Activated CD8-positive, alpha-beta memory T cell treated with anti-CD3 and anti-CD28 coated beads, Interleukin-2, amount 10 ng/mL, durations not matched to agents 7 days and 5 days (primary cell): ENCODE measurements around the gene EPHA7. TPM values are rescaled to one million over a fixed set of nuclear protein-coding genes. Genes with fewer than 3 reads are reported as not detected.

Experiments used
- ATAC-seq: fragments of 150-1000 bp; cut with Tn5 transposase; one replicate; pipeline ENCODE4 v1.10.0; 2021; ENCODE audit warnings: moderate library complexity
- CTCF ChIA-PET: fragments of 350-600 bp; sonication (Branson Sonifier 250); formaldehyde crosslinking; loops from one replicate; lab custom pipeline; 2021; ENCODE audit warnings: antibody characterized with exemption; lab: Charles Lee
- DNase-seq: peaks from one replicate; pipeline ENCODE4 v3.0.0-alpha.2; 2020
- H3K27ac Mint-ChIP-seq: one replicate; pipeline ENCODE4 v1.8.0; 2021; ENCODE audit warnings: mild to moderate bottlenecking, mixed read lengths
- H3K27me3 Mint-ChIP-seq: one replicate; pipeline ENCODE4 v1.8.0; 2021; ENCODE audit warnings: mixed read lengths
- H3K36me3 Mint-ChIP-seq: one replicate; pipeline ENCODE4 v1.8.0; 2021; ENCODE audit warnings: mild to moderate bottlenecking, mixed read lengths
- H3K4me1 Mint-ChIP-seq: one replicate; pipeline ENCODE4 v1.8.0; 2021; ENCODE audit warnings: mixed read lengths
- H3K4me3 Mint-ChIP-seq: one replicate; pipeline ENCODE4 v1.8.0; 2021; ENCODE audit warnings: mild to moderate bottlenecking, moderate library complexity, mixed read lengths
- H3K9me3 Mint-ChIP-seq: one replicate; pipeline ENCODE4 v1.8.0; 2022; ENCODE audit warnings: low read depth, mixed read lengths
- total RNA-seq, 2 experiments: library from RNA; stranded (reverse); gene quantifications; one replicate each; pipeline ENCODE4 v1.2.3, GENCODE V29; 2021

Gene EPHA7
- total RNA-seq, 2 experiments from 2014 or later: not detected

DNA sequence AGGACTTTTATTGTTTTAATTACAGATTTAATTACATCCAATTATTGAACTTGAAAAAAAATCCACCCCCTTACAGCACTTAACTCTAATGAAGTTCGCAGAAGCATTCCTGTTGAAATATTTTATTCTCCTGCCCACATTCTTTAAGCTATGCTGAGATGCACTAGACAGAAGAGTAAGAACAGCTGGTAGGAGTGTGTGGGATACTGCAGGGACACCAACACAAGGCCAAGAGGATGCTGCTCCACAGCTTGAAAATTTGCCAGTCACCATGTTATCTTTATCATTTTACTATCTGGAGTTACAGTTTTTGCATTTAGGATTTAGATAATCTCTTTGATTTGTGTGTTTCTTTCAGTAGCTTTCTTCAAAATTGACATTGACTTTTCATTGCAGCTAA, 180.7 kb downstream of the EPHA7 start:
- no peak overlapping the region for H3K4me3 Mint-ChIP-seq
- no peaks in the 10 kb centered on the region for H3K36me3 Mint-ChIP-seq
- no peak overlapping the region for H3K27ac Mint-ChIP-seq
- CTCF ChIA-PET: no interaction called here
- ATAC-seq (no peak), DNase-seq (no peak)
- H3K4me1 Mint-ChIP-seq: no peaks in the 10 kb centered on the region
- H3K27me3 Mint-ChIP-seq: no peaks in the 10 kb centered on the region
- peaks cover 4% of the 10 kb centered on the region for H3K9me3 Mint-ChIP-seq

DNA sequence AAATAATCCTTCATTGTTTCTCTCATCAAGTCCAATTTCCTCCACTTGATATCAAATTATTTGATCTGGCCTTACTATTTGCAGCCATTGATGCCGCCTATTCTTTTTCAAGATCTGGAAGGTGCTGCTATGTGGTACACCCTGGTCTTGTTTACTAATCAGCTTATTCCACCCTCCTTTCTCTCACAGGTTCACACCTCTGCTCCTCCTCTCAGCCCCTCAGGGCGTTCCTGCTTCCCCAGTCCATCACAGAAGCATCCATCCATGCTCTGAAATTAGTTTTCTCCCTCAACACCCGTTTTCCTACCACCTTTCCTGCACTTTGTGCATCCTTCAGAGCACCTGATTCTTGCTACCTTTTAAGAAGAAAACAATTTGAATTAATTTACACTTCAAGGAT, 183.6 kb downstream of the EPHA7 start:
- Mint-ChIP-seq H3K27ac (no peak overlapping the region), H3K9me3 (peaks cover 4% of the 10 kb centered on the region), H3K4me1 (no peaks in the 10 kb centered on the region), H3K27me3 (no peaks in the 10 kb centered on the region), H3K4me3 (no peak overlapping the region), H3K36me3 (no peaks in the 10 kb centered on the region)
- CTCF ChIA-PET: no interaction called here
- ATAC-seq (no peak), DNase-seq (no peak)

DNA sequence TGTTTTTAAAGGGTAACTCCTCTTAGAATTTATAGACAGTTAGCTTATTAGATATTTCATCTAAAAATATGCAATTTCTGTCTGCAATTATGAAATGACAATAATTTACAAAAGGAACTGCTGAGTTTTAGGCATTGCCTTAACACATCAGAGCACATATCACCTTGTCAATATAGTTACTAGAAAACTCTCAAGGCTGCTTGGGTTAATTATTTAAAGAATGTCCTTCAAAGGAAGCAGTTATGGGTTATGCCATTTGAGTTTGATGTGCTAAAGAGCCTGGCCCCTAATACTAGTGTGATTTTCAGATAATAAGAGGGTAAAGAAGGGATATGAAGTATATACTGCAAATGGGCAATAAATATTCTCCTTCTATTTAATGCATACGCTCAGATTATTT, 192.5 kb downstream of the EPHA7 start:
- ATAC-seq (no peak), DNase-seq (no peak)
- no peaks in the 10 kb centered on the region for H3K27me3 Mint-ChIP-seq
- H3K4me3 Mint-ChIP-seq: no peak overlapping the region
- H3K9me3 Mint-ChIP-seq: no peaks in the 10 kb centered on the region
- CTCF ChIA-PET: no interaction called here
- H3K4me1 Mint-ChIP-seq: no peaks in the 10 kb centered on the region
- no peak overlapping the region for H3K27ac Mint-ChIP-seq
- no peaks in the 10 kb centered on the region for H3K36me3 Mint-ChIP-seq

DNA sequence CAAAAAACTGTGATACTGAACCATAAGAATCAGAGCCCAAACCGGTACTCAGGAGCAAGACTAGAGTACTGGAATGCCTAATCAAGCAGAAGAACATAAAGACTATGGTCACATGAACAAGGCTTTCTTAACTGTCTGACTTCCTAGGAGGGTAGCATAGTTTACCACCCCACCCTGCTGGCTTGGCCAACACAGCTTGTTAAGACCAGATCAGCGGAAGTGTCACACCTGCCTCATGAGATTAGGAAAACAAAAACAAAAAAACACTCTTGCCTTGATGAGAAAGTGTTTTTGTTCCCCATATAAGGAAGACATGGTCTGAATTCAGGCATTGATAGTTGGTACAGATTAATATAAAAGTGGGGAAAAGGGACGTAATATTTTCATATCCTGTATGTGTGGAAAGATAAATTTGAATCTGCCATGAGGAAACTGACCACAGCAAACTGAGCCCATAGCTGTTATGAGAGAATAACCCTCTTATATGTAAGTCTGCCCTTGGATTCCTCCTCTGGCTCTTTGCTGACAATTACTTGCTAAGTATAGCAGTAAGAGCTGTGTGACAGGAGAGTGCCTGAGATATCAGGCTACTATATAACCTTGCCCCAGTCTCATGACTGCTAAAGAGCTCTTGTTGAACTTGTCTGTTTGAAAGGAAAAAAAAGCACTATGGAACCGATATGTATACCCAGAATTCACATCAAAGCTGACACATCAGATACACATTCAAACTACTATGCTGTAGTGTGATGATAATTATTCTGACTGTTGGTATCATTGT, 197.1 kb downstream of the EPHA7 start:
- ATAC-seq: no peak
- CTCF ChIA-PET: no interaction called here
- H3K27me3 Mint-ChIP-seq: no peaks in the 10 kb centered on the region
- H3K27ac Mint-ChIP-seq: no peak overlapping the region
- peaks cover 3% of the 10 kb centered on the region for H3K9me3 Mint-ChIP-seq
- no peaks in the 10 kb centered on the region for H3K36me3 Mint-ChIP-seq
- H3K4me1 Mint-ChIP-seq: no peaks in the 10 kb centered on the region
- no peak for DNase-seq
- H3K4me3 Mint-ChIP-seq: no peak overlapping the region

DNA sequence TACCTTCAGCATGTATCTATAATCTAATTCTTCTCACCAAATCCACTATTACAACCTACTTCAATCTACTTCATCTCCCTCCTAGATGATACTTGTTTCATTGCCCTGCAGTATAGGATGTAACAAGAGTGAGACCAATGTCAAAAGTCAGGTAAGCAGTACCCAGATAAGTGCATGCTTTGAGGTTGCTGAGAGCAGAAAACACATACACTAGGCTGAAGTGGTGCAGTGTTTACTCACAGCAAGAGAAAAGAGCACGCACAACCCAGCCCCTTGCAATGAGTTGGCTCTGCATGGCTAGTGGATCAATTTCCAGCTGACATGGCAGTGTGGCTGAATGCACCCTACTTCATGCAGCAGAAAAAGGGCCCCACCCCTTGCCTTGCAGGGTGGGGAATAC, 199.9 kb downstream of the EPHA7 start:
- CTCF ChIA-PET: no interaction called here
- Mint-ChIP-seq H3K4me1 (no peaks in the 10 kb centered on the region), H3K9me3 (peaks cover 9% of the 10 kb centered on the region), H3K4me3 (no peak overlapping the region), H3K36me3 (no peaks in the 10 kb centered on the region), H3K27ac (no peak overlapping the region), H3K27me3 (no peaks in the 10 kb centered on the region)
- ATAC-seq (no peak), DNase-seq (no peak)

DNA sequence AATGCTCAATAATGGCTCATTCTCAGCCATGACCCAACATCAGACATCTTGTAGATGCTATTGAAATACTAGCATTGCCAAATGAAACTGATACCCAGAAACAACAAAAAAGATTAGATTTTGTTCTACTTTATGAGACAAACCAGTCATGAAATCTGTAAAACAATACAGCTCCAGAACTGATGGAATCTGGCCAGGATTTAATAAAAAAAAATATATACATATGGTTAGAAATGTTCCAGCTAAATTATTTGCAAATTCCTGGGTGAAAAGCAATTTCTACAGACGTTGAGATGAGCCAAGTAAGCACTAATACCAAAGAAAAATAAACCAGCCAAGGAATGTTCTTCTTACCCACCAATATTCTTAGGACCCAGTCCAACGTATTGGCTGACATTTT, 201.3 kb downstream of the EPHA7 start:
- H3K4me1 Mint-ChIP-seq: no peaks in the 10 kb centered on the region
- H3K27me3 Mint-ChIP-seq: no peaks in the 10 kb centered on the region
- no peak overlapping the region for H3K4me3 Mint-ChIP-seq
- no peaks in the 10 kb centered on the region for H3K36me3 Mint-ChIP-seq
- H3K27ac Mint-ChIP-seq: no peak overlapping the region
- DNase-seq: no peak
- peaks cover 10% of the 10 kb centered on the region for H3K9me3 Mint-ChIP-seq
- CTCF ChIA-PET: no interaction called here
- no peak for ATAC-seq

DNA sequence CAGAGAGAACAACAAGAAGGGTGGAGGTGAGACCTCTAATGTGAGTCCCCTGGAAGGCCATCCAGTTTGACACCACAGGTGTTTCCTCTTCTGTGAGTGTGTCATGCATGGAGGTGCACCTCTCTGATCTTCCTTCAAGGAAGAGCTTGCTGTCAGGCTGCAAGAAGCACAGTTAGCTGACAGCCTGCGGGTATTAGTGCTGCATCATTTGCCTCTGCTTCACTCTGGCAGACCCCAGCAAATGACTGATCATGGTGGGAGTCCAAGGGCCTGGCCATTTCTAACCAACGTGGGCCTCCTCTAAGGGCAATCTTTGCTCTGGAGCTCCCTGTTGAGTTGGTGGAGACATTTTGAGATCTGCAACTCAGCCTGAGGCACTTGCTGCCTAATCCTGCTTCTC, 206.3 kb downstream of the EPHA7 start:
- CTCF ChIA-PET: no interaction called here
- no peak overlapping the region for H3K27ac Mint-ChIP-seq
- no peak for ATAC-seq

DNA sequence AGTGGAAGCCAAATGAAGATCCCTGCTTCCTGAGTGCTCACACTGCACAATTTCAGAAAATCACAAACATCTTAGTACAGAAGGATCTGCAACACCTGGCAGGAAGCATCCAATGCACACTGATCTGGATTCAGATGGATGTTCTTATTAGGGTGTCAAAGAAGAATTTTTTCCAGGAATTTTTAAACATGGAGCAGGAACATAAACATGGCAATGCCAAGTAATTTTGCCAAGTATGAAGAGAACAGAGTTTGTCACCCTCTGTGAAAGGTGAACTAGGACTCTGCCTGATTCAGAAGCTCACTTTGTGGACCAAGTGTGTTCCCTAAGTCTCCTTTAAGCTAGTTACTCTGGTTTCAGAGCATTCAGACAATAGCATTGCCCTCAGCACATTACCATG, 208.5 kb downstream of the EPHA7 start:
- H3K27ac Mint-ChIP-seq: no peak overlapping the region
- H3K4me1 Mint-ChIP-seq: no peaks in the 10 kb centered on the region
- H3K9me3 Mint-ChIP-seq: peaks cover 12% of the 10 kb centered on the region
- CTCF ChIA-PET: no interaction called here
- ATAC-seq: no peak
- no peak overlapping the region for H3K4me3 Mint-ChIP-seq
- no peak for DNase-seq
- no peaks in the 10 kb centered on the region for H3K27me3 Mint-ChIP-seq
- no peaks in the 10 kb centered on the region for H3K36me3 Mint-ChIP-seq

More for the DNA sequence above, 206.3 kb downstream of the EPHA7 start:
- DNase-seq: no peak
- no peaks in the 10 kb centered on the region for H3K36me3 Mint-ChIP-seq
- no peaks in the 10 kb centered on the region for H3K27me3 Mint-ChIP-seq
- no peaks in the 10 kb centered on the region for H3K4me1 Mint-ChIP-seq
- no peak overlapping the region for H3K4me3 Mint-ChIP-seq
- H3K9me3 Mint-ChIP-seq: peaks cover 11% of the 10 kb centered on the region

DNA sequence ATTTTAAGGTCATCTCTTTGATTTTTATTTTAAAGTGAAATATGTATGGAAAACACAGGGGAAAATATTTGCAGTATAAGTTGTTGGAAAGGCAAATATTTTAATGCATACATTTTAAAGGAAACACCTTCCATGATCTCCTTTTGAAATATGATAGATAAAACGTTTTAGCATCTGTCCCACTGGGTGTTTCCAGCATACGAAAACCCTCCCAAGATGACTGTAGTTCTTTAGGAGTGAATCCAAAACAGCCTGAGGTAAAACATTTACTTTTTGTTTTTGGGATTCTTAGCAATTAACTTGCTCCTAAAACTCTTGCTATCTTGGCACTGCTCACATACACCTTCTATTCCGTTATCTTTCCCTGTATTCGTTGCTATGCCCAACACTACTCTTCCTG, 210.0 kb downstream of the EPHA7 start:
- Mint-ChIP-seq H3K36me3 (no peaks in the 10 kb centered on the region), H3K27ac (no peak overlapping the region), H3K27me3 (no peaks in the 10 kb centered on the region), H3K4me3 (no peak overlapping the region), H3K4me1 (no peaks in the 10 kb centered on the region), H3K9me3 (peaks cover 10% of the 10 kb centered on the region)
- no peak for DNase-seq
- CTCF ChIA-PET: no interaction called here
- ATAC-seq: no peak

DNA sequence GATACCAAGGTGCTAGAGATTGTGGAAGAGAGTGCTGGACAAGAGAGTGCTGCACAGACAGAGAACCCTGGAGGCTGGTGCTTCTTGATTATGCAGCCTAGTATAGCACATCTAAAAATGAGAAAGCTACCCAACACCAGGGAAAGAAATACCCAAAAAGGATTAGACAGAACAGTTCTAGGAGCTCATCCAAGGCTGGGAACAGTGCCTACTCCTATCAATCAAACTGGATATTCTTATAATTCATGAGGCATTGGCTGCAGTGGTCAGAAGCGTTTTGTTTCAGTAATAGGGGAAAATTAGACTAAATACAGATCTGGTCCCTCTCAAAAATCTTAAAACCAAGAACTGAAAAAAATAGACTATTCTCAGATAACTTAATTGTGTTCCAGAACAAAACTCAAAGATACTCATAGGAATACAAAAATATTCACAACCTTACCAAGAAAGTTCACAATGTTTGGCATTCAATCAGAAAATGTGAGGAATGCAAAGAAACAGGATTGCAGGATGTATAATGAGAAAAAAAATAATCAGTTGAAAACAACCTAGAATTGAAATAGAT, 222.9 kb downstream of the EPHA7 start:
- CTCF ChIA-PET: no interaction called here
- Mint-ChIP-seq H3K36me3 (no peaks in the 10 kb centered on the region), H3K9me3 (peaks cover 9% of the 10 kb centered on the region), H3K27ac (no peak overlapping the region), H3K4me3 (no peak overlapping the region), H3K4me1 (no peaks in the 10 kb centered on the region), H3K27me3 (no peaks in the 10 kb centered on the region)
- DNase-seq (no peak), ATAC-seq (no peak)

DNA sequence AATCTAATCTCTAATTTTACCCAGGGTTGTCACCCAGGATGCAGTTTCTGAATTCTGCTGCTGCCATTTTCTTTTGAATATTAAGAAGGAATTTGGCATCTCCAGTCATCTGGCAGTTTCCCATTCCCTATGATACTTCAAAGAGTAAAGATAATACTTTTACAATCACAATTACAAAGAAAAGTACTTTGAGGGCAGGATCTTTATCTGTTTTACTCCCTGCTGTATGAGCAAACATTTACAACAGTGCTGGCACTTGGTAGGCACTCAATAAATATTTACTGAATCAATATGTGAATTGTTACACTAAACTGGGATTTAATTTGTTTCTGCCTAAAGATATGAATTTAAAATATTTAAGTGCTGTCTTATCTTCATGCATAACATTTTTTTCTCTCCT, 224.9 kb downstream of the EPHA7 start:
- no peak for ATAC-seq
- CTCF ChIA-PET: no interaction called here
- H3K4me3 Mint-ChIP-seq: no peak overlapping the region
- no peaks in the 10 kb centered on the region for H3K4me1 Mint-ChIP-seq
- no peak for DNase-seq
- H3K27ac Mint-ChIP-seq: no peak overlapping the region
- H3K9me3 Mint-ChIP-seq: peaks cover 8% of the 10 kb centered on the region
- no peaks in the 10 kb centered on the region for H3K27me3 Mint-ChIP-seq
- H3K36me3 Mint-ChIP-seq: no peaks in the 10 kb centered on the region

DNA sequence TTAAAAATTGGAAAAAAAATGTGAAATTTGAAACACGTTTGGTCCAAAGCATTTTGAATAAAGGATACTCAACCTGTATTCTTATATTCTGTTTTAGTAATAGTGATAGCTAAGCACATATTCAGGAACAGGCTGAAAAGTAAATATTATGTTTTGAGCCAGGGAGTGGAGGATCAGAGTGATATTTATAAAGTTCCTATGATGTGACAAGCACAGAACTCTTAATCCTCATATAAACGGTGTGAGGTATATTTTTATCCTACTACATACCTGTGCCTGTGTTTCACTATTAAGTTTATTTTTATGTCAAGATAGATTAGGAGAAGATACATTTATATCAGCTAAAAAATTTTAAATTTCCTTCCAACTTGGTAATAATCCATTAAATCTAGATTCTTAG, 225.5 kb downstream of the EPHA7 start:
- DNase-seq (no peak), ATAC-seq (no peak)
- Mint-ChIP-seq H3K36me3 (no peaks in the 10 kb centered on the region), H3K4me3 (no peak overlapping the region), H3K27ac (no peak overlapping the region), H3K4me1 (no peaks in the 10 kb centered on the region), H3K9me3 (peaks cover 8% of the 10 kb centered on the region), H3K27me3 (no peaks in the 10 kb centered on the region)
- CTCF ChIA-PET: no interaction called here
